HuH-7 (cell line): ENCODE results near the gene SP3.

Experiments
- DNase-seq: peaks from one replicate; pipeline ENCODE4 v3.0.0; 2011; ENCODE audit warnings: low spot score

SP3 gene

GRCh38 chr2:173966274-173967098, 1.3 kb upstream of the SP3 start:
- peak; percentile 67 for DNase-seq

GRCh38 chr2:173964565-173965371, 405 bp downstream of the SP3 start:
- DNase-seq = peak; percentile 76

GRCh38 chr2:173963817-173964564, 1.2 kb downstream of the SP3 start:
- peak; percentile 86 for DNase-seq

GRCh38 chr2:173963323-173963816, 1.8 kb downstream of the SP3 start:
- DNase-seq = no peak

GRCh38 chr2:173962583-173963110, 2.5 kb downstream of the SP3 start:
- no peak for DNase-seq

- no peak for DNase-seq
These were observed 3.1 kb downstream of the SP3 start for GRCh38 chr2:173962031-173962430.

- no peak for DNase-seq
These were observed 3.8 kb downstream of the SP3 start for GRCh38 chr2:173961346-173961705.

- DNase-seq = no peak
These were observed 5.3 kb downstream of the SP3 start for GRCh38 chr2:173959909-173960308.

GRCh38 chr2:173959358-173959884, 5.8 kb downstream of the SP3 start:
- DNase-seq = no peak

GRCh38 chr2:173958198-173958846, 6.9 kb downstream of the SP3 start:
- DNase-seq = no peak

GRCh38 chr2:173957517-173957916, 7.7 kb downstream of the SP3 start:
- no peak for DNase-seq

GRCh38 chr2:173956454-173956853, 8.7 kb downstream of the SP3 start:
- no peak for DNase-seq

GRCh38 chr2:173955867-173956266, 9.3 kb downstream of the SP3 start:
- no peak for DNase-seq

- no peak for DNase-seq
These were observed 10.2 kb downstream of the SP3 start for GRCh38 chr2:173955004-173955403.

GRCh38 chr2:173953047-173953424, 12.1 kb downstream of the SP3 start:
- no peak for DNase-seq

- no peak for DNase-seq
These were observed 12.7 kb downstream of the SP3 start for GRCh38 chr2:173952267-173953046.

- DNase-seq = no peak
These were observed 16.3 kb downstream of the SP3 start for GRCh38 chr2:173948842-173949241.

GRCh38 chr2:173948198-173948597, 17.0 kb downstream of the SP3 start:
- no peak for DNase-seq

GRCh38 chr2:173947131-173947530, 18.0 kb downstream of the SP3 start:
- no peak for DNase-seq

GRCh38 chr2:173943738-173944137, 21.4 kb downstream of the SP3 start:
- DNase-seq = no peak
